Activated CD8-positive, alpha-beta memory T cell treated with anti-CD3 and anti-CD28 coated beads for 36 hours (primary cell): ENCODE measurements around the gene MINDY4. TPM values are rescaled to one million over a fixed set of nuclear protein-coding genes. Genes with fewer than 3 reads are reported as not detected.

Experiments
- CTCF ChIA-PET: fragments of 350-600 bp; sonication (Branson Sonifier 250); formaldehyde crosslinking; loops from one replicate; lab custom pipeline; 2021; ENCODE audit warnings: antibody characterized with exemption; lab: Charles Lee
- POLR2A ChIA-PET: fragments of 350-600 bp; sonication (Branson Sonifier 250); formaldehyde crosslinking; loops from one replicate; lab custom pipeline; 2021; ENCODE audit warnings: antibody characterized with exemption; lab: Charles Lee
- total RNA-seq, 2 experiments: library from RNA; stranded (reverse); gene quantifications; one replicate each; pipeline ENCODE4 v1.2.3, GENCODE V29; 2021

MINDY4 gene
- total RNA-seq, result 1 to 10 TPM; 2.6 to 3.2 TPM

- ChIA-PET CTCF (interaction anchor here (1.9 kb wide), 1 partner anchor 31 kb away, joined by 7 read pairs; no protein-coding TSS in a partner anchor), POLR2A (no interaction called here)
These were observed at the start of gene MINDY4 for GRCh38 chr7:30771174-30771879. Gene MINDY4 (plus strand): TSS chr7:30771417. CDS start chr7:30771494, 77 bp downstream.

- CTCF ChIA-PET, result no interaction called here
- POLR2A ChIA-PET, result no interaction called here
These were observed 49.0 kb upstream of the MINDY4 start for GRCh38 chr7:30722187-30722586.

GRCh38 chr7:30722671-30723070 is 48.5 kb upstream of the MINDY4 start:
- CTCF ChIA-PET, result interaction anchor here (0.6 to 0.9 kb wide), 2 partner anchors 17 to 49 kb away, joined by 3 read pairs; no protein-coding TSS in a partner anchor
- POLR2A ChIA-PET, result no interaction called here

- ChIA-PET POLR2A (no interaction called here), CTCF (no interaction called here)
These were observed 47.4 kb upstream of the MINDY4 start for GRCh38 chr7:30723776-30724175.

GRCh38 chr7:30726296-30727006 is 44.8 kb upstream of the MINDY4 start:
- ChIA-PET CTCF (interaction anchor here (0.8 to 3.1 kb wide), 3 partner anchors 13 to 22 kb away, joined by 3 to 15 read pairs (median 3); no protein-coding TSS in a partner anchor), POLR2A (no interaction called here)

GRCh38 chr7:30727061-30727945 is 43.9 kb upstream of the MINDY4 start:
- ChIA-PET CTCF (interaction anchor here (1.1 to 3.1 kb wide), 2 partner anchors 12 to 21 kb away, joined by 3 to 15 read pairs; no protein-coding TSS in a partner anchor), POLR2A (no interaction called here)

- CTCF ChIA-PET, result interaction anchor here (0.6 to 3.1 kb wide), 2 partner anchors 11 to 93 kb away, joined by 3 to 15 read pairs; no protein-coding TSS in a partner anchor
- POLR2A ChIA-PET, result no interaction called here
These were observed 42.6 kb upstream of the MINDY4 start for GRCh38 chr7:30728591-30729100.

GRCh38 chr7:30729642-30730041 is 41.6 kb upstream of the MINDY4 start:
- POLR2A ChIA-PET, result no interaction called here
- CTCF ChIA-PET, result interaction anchor here (0.6 to 2.4 kb wide), 3 partner anchors 8 to 94 kb away, joined by 3 to 7 read pairs (median 3); no protein-coding TSS in a partner anchor

- CTCF ChIA-PET, result interaction anchor here (1.0 to 2.4 kb wide), 2 partner anchors 8 to 10 kb away, joined by 3 to 7 read pairs; no protein-coding TSS in a partner anchor
- POLR2A ChIA-PET, result no interaction called here
These were observed 41.1 kb upstream of the MINDY4 start for GRCh38 chr7:30730097-30730496.

GRCh38 chr7:30730996-30731395 is 40.2 kb upstream of the MINDY4 start:
- ChIA-PET POLR2A (no interaction called here), CTCF (interaction anchor here (2.4 kb wide), 1 partner anchor 9 kb away, joined by 7 read pairs; no protein-coding TSS in a partner anchor)

GRCh38 chr7:30731581-30731980 is 39.6 kb upstream of the MINDY4 start:
- ChIA-PET CTCF (interaction anchor here (2.4 kb wide), 1 partner anchor 9 kb away, joined by 7 read pairs; no protein-coding TSS in a partner anchor), POLR2A (no interaction called here)

GRCh38 chr7:30732606-30733005 is 38.6 kb upstream of the MINDY4 start:
- CTCF ChIA-PET, result no interaction called here
- POLR2A ChIA-PET, result no interaction called here

- ChIA-PET CTCF (interaction anchor here (1.1 kb wide), 1 partner anchor 18 kb away, joined by 3 read pairs; no protein-coding TSS in a partner anchor), POLR2A (no interaction called here)
These were observed 38.0 kb upstream of the MINDY4 start for GRCh38 chr7:30733216-30733615.

GRCh38 chr7:30733691-30734090 is 37.5 kb upstream of the MINDY4 start:
- ChIA-PET POLR2A (no interaction called here), CTCF (interaction anchor here (1.1 kb wide), 1 partner anchor 18 kb away, joined by 3 read pairs; no protein-coding TSS in a partner anchor)

- ChIA-PET POLR2A (no interaction called here), CTCF (no interaction called here)
These were observed 36.7 kb upstream of the MINDY4 start for GRCh38 chr7:30734497-30734896.

GRCh38 chr7:30735631-30736030 is 35.6 kb upstream of the MINDY4 start:
- CTCF ChIA-PET, result interaction anchor here (0.7 kb wide), 1 partner anchor 202 kb away, joined by 3 read pairs; no protein-coding TSS in a partner anchor
- POLR2A ChIA-PET, result no interaction called here

- ChIA-PET CTCF (no interaction called here), POLR2A (no interaction called here)
These were observed 34.9 kb upstream of the MINDY4 start for GRCh38 chr7:30736291-30736690.
